ENCODE data around the gene HIRIP3. TPM values are rescaled to one million over a fixed set of nuclear protein-coding genes. Genes with fewer than 3 reads are reported as not detected.

HIRIP3 gene
- total RNA-seq, 6 experiments from 2014 or later: 5.2 to 12.9 (median 9.0) TPM

DNA sequence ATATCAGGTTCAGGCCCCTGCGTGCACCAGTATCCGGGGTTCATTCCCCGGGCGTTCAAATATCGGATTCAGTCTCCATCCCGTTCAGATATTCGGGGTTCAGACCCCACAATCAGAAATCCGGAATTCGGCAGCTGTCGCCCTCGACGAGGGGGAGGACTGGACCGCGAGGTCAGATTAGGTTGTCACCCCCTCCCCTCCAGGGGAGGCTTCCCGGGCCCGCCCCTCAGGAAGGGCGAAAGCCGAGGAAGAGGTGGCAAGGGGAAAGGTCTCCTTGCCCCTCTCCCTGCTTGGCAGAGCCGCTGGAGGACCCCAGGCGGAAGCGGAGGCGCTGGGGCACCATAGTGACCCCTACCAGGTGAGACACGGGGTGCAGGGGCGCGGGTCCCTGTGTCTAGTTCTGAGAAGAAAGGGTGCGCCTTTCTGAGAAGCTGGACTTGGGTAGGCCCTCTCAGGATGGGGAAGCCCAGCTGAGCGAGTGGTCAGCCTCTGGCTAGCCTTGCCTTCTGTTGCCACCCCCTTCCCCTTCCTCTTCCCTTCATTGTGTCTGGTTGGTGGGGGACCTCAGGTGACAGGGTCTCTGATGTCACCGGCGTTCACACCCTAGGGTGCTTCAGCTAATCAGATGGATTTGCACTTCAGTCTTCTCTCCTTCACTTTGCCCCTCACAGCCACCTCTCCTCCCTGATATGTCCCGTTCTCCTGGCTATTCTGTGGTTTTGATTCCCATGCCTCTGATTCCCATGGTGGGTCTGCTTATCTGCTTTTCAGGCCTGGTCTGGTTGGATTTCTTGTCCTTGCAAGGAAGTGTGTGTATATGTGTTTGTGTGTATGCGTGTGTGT, 20.9 kb downstream of the HIRIP3 start:
- H3K36me3 ChIP-seq: peaks cover 2 to 26% (median 13%) of the 10 kb centered on the region in 4 donors
- peak in 2 of 3 donors; percentile 48 to 53 for DNase-seq
- H3K27ac ChIP-seq: peak overlapping the region; percentile 56 to 87 (median 74)
- peaks cover 0 to 22% (median 10%) of the 10 kb centered on the region in 4 donors for H3K4me1 ChIP-seq
- no peaks in the 10 kb centered on the region for H3K9me3 ChIP-seq
- WGBS (ENCODE audit: insufficient coverage, low coverage, low lambda C conversion rate, missing lambda C conversion rate): 5% methylated on average over 11 of the region's 31 CpGs
- peak in 1 of 4 donors; percentile 18 for ATAC-seq
- intact Hi-C loops (cut with DNase I): no loop called here
- peak overlapping the region; percentile 79 to 98 (median 95) for H3K4me3 ChIP-seq
- H3K27me3 ChIP-seq: no peaks in the 10 kb centered on the region
- TF ChIP-seq, protein P1, sequence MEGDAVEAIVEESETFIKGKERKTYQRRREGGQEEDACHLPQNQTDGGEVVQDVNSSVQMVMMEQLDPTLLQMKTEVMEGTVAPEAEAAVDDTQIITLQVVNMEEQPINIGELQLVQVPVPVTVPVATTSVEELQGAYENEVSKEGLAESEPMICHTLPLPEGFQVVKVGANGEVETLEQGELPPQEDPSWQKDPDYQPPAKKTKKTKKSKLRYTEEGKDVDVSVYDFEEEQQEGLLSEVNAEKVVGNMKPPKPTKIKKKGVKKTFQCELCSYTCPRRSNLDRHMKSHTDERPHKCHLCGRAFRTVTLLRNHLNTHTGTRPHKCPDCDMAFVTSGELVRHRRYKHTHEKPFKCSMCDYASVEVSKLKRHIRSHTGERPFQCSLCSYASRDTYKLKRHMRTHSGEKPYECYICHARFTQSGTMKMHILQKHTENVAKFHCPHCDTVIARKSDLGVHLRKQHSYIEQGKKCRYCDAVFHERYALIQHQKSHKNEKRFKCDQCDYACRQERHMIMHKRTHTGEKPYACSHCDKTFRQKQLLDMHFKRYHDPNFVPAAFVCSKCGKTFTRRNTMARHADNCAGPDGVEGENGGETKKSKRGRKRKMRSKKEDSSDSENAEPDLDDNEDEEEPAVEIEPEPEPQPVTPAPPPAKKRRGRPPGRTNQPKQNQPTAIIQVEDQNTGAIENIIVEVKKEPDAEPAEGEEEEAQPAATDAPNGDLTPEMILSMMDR (IDR thresholded peaks at IDR 0.05): no peak
- no peak for TF ChIP-seq POLR2A (IDR thresholded peaks at IDR 0.05)

DNA sequence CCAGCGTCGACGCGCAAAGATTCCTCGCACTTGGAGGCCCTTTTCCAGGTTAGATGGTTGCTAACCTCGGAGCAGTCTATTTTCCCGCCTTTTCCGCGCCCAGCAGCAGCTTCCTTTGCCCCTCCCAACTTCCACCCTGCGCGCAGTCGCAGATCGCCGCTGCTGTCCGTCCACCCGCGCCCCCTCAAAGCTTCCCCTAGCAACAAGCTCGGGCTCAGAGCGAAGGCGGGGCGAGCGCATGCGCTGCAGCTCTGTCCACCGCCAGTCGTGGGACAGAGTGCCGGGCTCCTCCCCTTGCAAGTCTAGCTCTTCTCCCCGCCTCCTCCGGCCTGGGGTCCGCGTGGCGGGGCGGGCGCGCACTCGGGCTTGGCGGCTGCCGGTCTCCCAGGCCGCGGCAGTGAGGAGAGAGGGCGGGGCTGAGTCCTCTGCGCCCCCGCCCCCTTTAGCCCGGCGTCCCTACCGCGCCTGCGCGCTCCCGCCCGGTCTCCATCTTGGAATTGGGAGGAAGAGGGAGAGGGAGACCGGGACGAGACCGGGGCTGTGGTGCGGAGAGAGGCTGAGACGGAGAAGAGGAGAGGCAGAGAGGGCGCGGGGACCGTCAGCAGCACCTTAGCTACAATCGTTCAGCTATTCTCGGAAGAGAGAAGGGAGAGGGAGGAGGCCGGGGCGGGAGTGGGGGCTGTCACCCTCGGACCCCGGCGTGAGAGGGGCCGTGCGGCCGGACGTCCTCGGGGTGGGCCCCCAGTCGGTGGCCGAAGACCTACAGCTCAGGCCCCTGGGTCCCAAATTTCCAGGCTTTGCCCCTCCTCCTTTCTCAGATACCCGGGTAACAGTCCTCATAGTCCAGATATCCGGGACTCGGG, 21.8 kb downstream of the HIRIP3 start, which contains the start of gene TAOK2:
TAOK2 (plus strand) TSS at position 485 of the 863 bp plus-strand sequence. CDS start 3,905 bp downstream, outside the sequence.
- DNase-seq (peak; percentile 99), ATAC-seq (peak; percentile 98 to 99 (median 98))
- Histone ChIP-seq H3K27ac (peak within 1 kb of the TSS; percentile 56 to 87 (median 74)), H3K4me1 (peaks cover 0 to 22% (median 10%) of the 10 kb centered on the region in 4 donors), H3K27me3 (no peaks in the 10 kb centered on the region), H3K9me3 (no peaks in the 10 kb centered on the region), H3K36me3 (peaks cover 0 to 20% (median 6%) of the 10 kb centered on the region in 4 donors), H3K4me3 (peak within 1 kb of the TSS; percentile 79 to 98 (median 95))
- WGBS (ENCODE audit: insufficient coverage, low coverage, low lambda C conversion rate, missing lambda C conversion rate): under 1% methylated on average over 45 of the region's 75 CpGs
- intact Hi-C loops (cut with DNase I): no loop called here
- TF ChIP-seq, protein P1 (IDR thresholded peaks at IDR 0.05): no peak
- TF ChIP-seq POLR2A (IDR thresholded peaks at IDR 0.05): peak; percentile 69

DNA sequence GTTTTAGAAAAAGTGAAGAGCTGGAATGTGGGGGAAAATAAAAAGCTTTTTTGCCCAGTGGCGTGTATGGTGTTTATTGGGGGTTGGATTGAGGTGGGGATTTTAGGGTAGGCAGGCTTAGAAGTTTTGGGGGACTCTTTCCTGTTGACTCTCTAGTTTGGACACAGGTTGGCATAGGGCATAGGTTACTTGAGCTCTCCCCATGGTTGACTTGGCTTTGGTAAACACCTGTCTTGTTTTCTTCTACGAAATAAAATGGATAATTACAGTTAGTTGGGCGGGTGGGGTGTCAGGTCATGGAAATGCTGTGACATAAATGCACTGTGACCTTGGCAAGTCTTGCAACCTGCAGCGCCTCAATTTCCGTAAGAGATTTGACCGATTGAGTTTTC, 22.4 kb downstream of the HIRIP3 start:
- Histone ChIP-seq H3K4me3 (peak overlapping the region in 2 of 3 donors; percentile 79 to 95), H3K27ac (peak overlapping the region in 1 of 3 donors; percentile 74), H3K9me3 (no peaks in the 10 kb centered on the region), H3K27me3 (no peaks in the 10 kb centered on the region), H3K36me3 (peaks cover 0 to 20% (median 3%) of the 10 kb centered on the region in 4 donors), H3K4me1 (peaks cover 0 to 22% (median 10%) of the 10 kb centered on the region in 4 donors)
- WGBS (ENCODE audit: insufficient coverage, low coverage, low lambda C conversion rate, missing lambda C conversion rate): 92% methylated on average over 3 of the region's 6 CpGs
- intact Hi-C loops (cut with DNase I): no loop called here
- TF ChIP-seq, protein P1 (IDR thresholded peaks at IDR 0.05): no peak
- no peak for TF ChIP-seq POLR2A (IDR thresholded peaks at IDR 0.05)
- no peak for ATAC-seq
- DNase-seq: no peak

DNA sequence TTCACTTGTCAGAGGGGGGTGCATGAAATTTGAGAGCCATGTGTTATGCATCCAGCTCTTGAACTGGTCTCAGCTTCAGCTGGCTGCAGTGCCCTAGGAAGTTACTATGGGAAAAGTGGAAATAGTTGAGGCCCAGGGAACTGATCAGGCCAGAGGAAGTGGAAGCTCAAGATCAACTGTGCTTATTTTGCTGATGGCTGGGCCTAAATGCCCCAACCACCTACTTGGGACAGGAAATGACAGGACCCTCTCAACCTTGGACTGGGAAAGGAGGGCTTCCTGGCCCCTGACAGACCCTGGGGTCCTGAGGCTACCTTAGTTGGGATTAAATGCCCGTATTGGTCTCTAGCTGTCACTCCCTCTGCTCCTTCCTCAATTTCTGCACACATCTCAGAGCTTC, 22.9 kb downstream of the HIRIP3 start:
- Histone ChIP-seq H3K4me3 (no peak overlapping the region), H3K9me3 (no peaks in the 10 kb centered on the region), H3K36me3 (peaks cover 0 to 20% (median 1%) of the 10 kb centered on the region in 4 donors), H3K4me1 (peaks cover 0 to 22% (median 10%) of the 10 kb centered on the region in 4 donors), H3K27ac (no peak overlapping the region), H3K27me3 (no peaks in the 10 kb centered on the region)
- ATAC-seq: no peak
- DNase-seq: peak in 1 of 3 donors; percentile 21
- 43% methylated on average over 1 of the region's 1 CpG for WGBS (ENCODE audit: insufficient coverage, low coverage, low lambda C conversion rate, missing lambda C conversion rate)
- TF ChIP-seq POLR2A (IDR thresholded peaks at IDR 0.05): no peak
- TF ChIP-seq, protein P1 (IDR thresholded peaks at IDR 0.05): no peak
- intact Hi-C loops (cut with DNase I): no loop called here

Data from right lobe of liver (tissue), 6 donors.